GM12878 (cell line): ENCODE measurements around the gene TEDC1. TPM values are rescaled to one million over a fixed set of nuclear protein-coding genes. Genes with fewer than 3 reads are reported as not detected.

Source experiments
- ATAC-seq: fragments of 200-7000 bp; cut with Tn5 transposase; 3 replicates; pipeline ENCODE4 v1.9.1; 2020; ENCODE audit warnings: mild to moderate bottlenecking, moderate library complexity
- BruUV-seq: library from RNA; stranded (reverse); fragments of 400-500 nt; replicated peaks from 2 replicates; lab custom pipeline; 2021; lab: Mats Ljungman, UMichigan
- CTCF ChIA-PET: fragments of 300-600 bp; sonication (Branson Sonifier 250); formaldehyde crosslinking; extraction: SDS; loops from one replicate; lab custom pipeline; 2021; ENCODE audit warnings: inconsistent platforms; lab: Yijun Ruan, JAX
- POLR2A ChIA-PET: fragments of 350-600 bp; formaldehyde crosslinking; extraction: SDS; loops from one replicate; lab custom pipeline; 2021; ENCODE audit warnings: inconsistent platforms; lab: Charles Lee
- RAD21 ChIA-PET: fragments of 300-600 bp; sonication (Branson Sonifier 250); formaldehyde crosslinking; loops from one replicate; lab custom pipeline; 2023; ENCODE audit warnings: antibody characterized with exemption; ENCODE audit not compliant: unreplicated experiment; lab: Charles Lee
- SMC1A ChIA-PET: fragments of 300-600 bp; sonication (Branson Sonifier 250); formaldehyde crosslinking; loops from one replicate; lab custom pipeline; 2023; ENCODE audit not compliant: unreplicated experiment, uncharacterized antibody; lab: Charles Lee
- DNase-seq: peaks from one replicate; pipeline ENCODE4 v3.0.0-alpha.2; 2011; ENCODE audit warnings: low read depth, low spot score
- FAIRE-seq: peaks from 3 replicates; lab custom pipeline; 2011; peaks lifted over from hg19 to GRCh38; lab: Jason Lieb, UNC
- H2AFZ ChIP-seq: 2 replicates; pipeline ENCODE4 v1.6.0; 2011; ENCODE audit warnings: low read depth, low read length, control low read depth; ENCODE audit not compliant: control insufficient read depth
- H3K27ac ChIP-seq: 2 replicates; pipeline ENCODE4 v1.5.1; 2011; ENCODE audit warnings: control low read depth; ENCODE audit not compliant: control insufficient read depth, insufficient read depth
- H3K27me3 ChIP-seq, 2 experiments: replicated peaks in 1 of 2; 2 replicates each; pipeline versions ENCODE4 v1.6.0 to v1.6.1; 2011; ENCODE audit warnings: low read length in 1 of 2; ENCODE audit not compliant: control insufficient read depth in 2 of 2, insufficient read depth in 2 of 2
- H3K36me3 ChIP-seq, 2 experiments: 2 replicates each; pipeline ENCODE4 v1.5.1; 2011; ENCODE audit warnings: low read length in 1 of 2; ENCODE audit not compliant: control insufficient read depth in 2 of 2, insufficient read depth in 2 of 2
- H3K4me1 ChIP-seq: 2 replicates; pipeline ENCODE4 v1.6.1; 2011; ENCODE audit warnings: mild to moderate bottlenecking, low read length, moderate library complexity, mixed read lengths; ENCODE audit not compliant: control insufficient read depth, insufficient read depth
- H3K4me2 ChIP-seq: 2 replicates; pipeline ENCODE4 v1.6.0; 2011; ENCODE audit warnings: control low read depth; ENCODE audit not compliant: control insufficient read depth, insufficient read depth
- H3K4me3 ChIP-seq: fragments of 200-600 bp; sonication (generic); 2 replicates; pipeline ENCODE4 v1.5.1; 2016
- H3K79me2 ChIP-seq: 2 replicates; pipeline ENCODE4 v1.6.0; 2011; ENCODE audit warnings: low read length; ENCODE audit not compliant: control insufficient read depth, insufficient read depth
- H3K9ac ChIP-seq: 2 replicates; pipeline ENCODE4 v1.8.0; 2011; ENCODE audit warnings: low read length, control low read depth, mixed read lengths; ENCODE audit not compliant: control insufficient read depth, insufficient read depth
- H3K9me3 ChIP-seq: replicated peaks from 3 replicates; pipeline ENCODE4 v1.5.1; 2011; ENCODE audit warnings: mild to moderate bottlenecking, low read length; ENCODE audit not compliant: control insufficient read depth, insufficient read depth
- H4K20me1 ChIP-seq: 2 replicates; pipeline ENCODE4 v1.6.0; 2011; ENCODE audit not compliant: control insufficient read depth, insufficient read depth
- CHD1 ChIP-seq: IDR thresholded peaks from 2 replicates; pipeline ENCODE4 v1.6.1; 2012; ENCODE audit warnings: low read depth, low read length, improper control_type of control experiment
- MTA2 ChIP-seq: fragments of 450-650 bp; IDR thresholded peaks from 2 replicates; pipeline ENCODE4 v1.6.1; 2016; ENCODE audit warnings: low read depth, mild to moderate bottlenecking, moderate library complexity
- MTA3 ChIP-seq: IDR thresholded peaks from 2 replicates; pipeline ENCODE4 v1.6.1; 2012; ENCODE audit warnings: low read length, inconsistent platforms, borderline replicate concordance
- MYB ChIP-seq: fragments of 150-350 bp; IDR thresholded peaks from 2 replicates; pipeline ENCODE4 v1.6.1; 2014; ENCODE audit warnings: mild to moderate bottlenecking, low read depth, low read length, borderline replicate concordance
- POLR2A ChIP-seq: IDR thresholded peaks from 2 replicates; pipeline ENCODE4 v1.6.1; 2011; ENCODE audit warnings: low read depth, mild to moderate bottlenecking, low read length
- RAD21 ChIP-seq: IDR thresholded peaks from 2 replicates; pipeline ENCODE4 v1.6.1; 2011; ENCODE audit warnings: mild to moderate bottlenecking, low read depth, low read length, moderate library complexity; ENCODE audit not compliant: insufficient read depth
- TAF1 ChIP-seq: IDR thresholded peaks from 2 replicates; pipeline ENCODE4 v1.6.1; 2011; ENCODE audit warnings: mild to moderate bottlenecking, low read depth, low read length, borderline replicate concordance
- WGBS: methylation state at CpG from one replicate; pipeline ENCODE4 v1.1.6; 2016; ENCODE audit warnings: low lambda C conversion rate; ENCODE audit not compliant: insufficient replicate concordance, insufficient coverage; ENCODE audit errors: missing lambda C conversion rate; 5-methylcytosine and 5-hydroxymethylcytosine counted together
- in situ Hi-C: fragments of 300-500 bp; cut with MboI; formaldehyde crosslinking; loops from 9 replicates; pipeline ENCODE4 v1.14.3; 2018; ENCODE audit warnings: mixed read lengths
- intact Hi-C: fragments of 100-400 bp; cut with micrococcal nuclease; formaldehyde crosslinking; loops from one replicate; pipeline ENCODE4 v1.14.2; 2022; ENCODE audit not compliant: unreplicated experiment
- polyA plus RNA-seq, 11 experiments: library from polyadenylated mRNA; depleted of rRNA in 4 of 11; unstranded in 6 of 11; stranded (reverse) in 5 of 11; fragments of >200 nt; fragmentation: Nextera tagmentation in 4 of 11; fragmentation: Illumina TruSeq in 1 of 11; extraction: Ambion mirVana in 4 of 11; extraction: Trizol in 1 of 11; gene quantifications; 1 replicate in 1 of 11; 2 replicates in 10 of 11; pipeline versions ENCODE4 v1.2.1 to v1.2.3, GENCODE V29; 2011 to 2016; ENCODE audit warnings: inconsistent platforms in 2 of 11, missing spikeins in 2 of 11, low read depth in 1 of 11
- total RNA-seq, 4 experiments: library from RNA; depleted of rRNA in 3 of 4; stranded (reverse); fragments of >200 nt in 3 of 4; fragmentation: Illumina TruSeq in 1 of 4; extraction: Trizol in 1 of 4; gene quantifications; 2 replicates each; pipeline versions ENCODE4 v1.2.1 to v1.2.3, GENCODE V29; 2013 to 2021
- TF ChIP-seq, protein P1 (sequence below): fragments of 150-350 bp; IDR thresholded peaks from 2 replicates; pipeline ENCODE4 v1.6.1; 2014; ENCODE audit warnings: mild to moderate bottlenecking, low read depth, low read length
- TF ChIP-seq, protein P2 (sequence below): IDR thresholded peaks from 2 replicates; pipeline ENCODE4 v1.6.1; 2011; ENCODE audit warnings: borderline replicate concordance, low read depth, mild to moderate bottlenecking, moderate library complexity, mixed read lengths, low read length; ENCODE audit not compliant: insufficient read depth; ENCODE audit errors: extremely low read length

The TEDC1 gene
- total and polyA plus RNA-seq, 10 of the 15 experiments (the other 5 are each of a cell fraction or from before 2014, with no cell fraction given), result 0.19 to 34.2 (median 14.5) TPM

DNA sequence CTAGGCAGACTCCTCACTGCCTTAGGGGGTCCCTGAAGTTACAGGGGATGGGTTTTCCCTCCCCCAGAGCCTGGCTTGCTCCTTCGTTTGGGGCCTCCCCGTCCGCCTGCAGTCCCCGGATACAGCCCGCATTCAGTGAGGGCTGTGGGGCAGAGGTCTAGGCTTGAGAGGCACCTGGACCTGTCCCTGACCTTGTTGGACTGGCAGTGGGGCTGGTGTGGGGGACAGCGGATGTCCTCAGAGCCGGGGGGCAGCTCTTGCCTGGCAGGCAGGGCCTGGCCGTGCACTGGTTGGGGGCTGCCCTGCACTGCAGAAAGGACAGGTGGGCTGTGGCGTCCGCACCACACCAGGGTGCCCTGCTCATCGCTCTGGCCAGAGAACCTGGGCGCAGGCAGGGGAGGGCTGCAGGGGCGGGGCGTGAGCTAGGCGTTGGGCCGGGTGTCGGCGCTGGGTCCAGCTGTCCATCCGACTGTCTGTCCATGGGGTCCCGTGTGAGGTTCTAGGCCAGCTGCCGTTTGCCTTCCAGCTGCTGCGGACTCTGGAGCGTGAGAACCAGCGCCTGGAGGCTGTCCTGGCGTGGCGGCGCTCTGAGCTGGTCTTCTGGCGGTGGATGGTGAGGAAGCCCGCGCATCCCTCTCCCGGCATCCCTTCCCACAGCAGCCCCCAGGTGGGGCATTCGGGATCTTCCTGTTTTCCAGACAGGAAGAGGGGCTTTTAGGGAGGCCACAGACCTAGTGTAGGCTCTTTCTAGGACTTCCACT is 6.0 kb downstream of the TEDC1 start:
- ChIA-PET CTCF (interaction anchor here (1.1 kb wide), 1 partner anchor 16 kb away, joined by 3 read pairs; no protein-coding TSS in a partner anchor), POLR2A (no interaction called here)

More for the DNA sequence above, 6.0 kb downstream of the TEDC1 start:
- no peaks in the 10 kb centered on the region for H4K20me1 ChIP-seq
- no peak overlapping the region for H2AFZ ChIP-seq
- intact Hi-C loops (no loop called here), in situ Hi-C loops (no loop called here)
- H3K4me1 ChIP-seq, result peaks cover 4% of the 10 kb centered on the region
- H3K36me3 ChIP-seq, result no peaks in the 10 kb centered on the region; a peak in 1 of 4 replicates
- SMC1A ChIA-PET, result no interaction called here
- H3K79me2 ChIP-seq, result peaks cover 2% of the 10 kb centered on the region
- no peak for TF ChIP-seq CHD1
- no peak for TF ChIP-seq RAD21
- TF ChIP-seq, protein P1, sequence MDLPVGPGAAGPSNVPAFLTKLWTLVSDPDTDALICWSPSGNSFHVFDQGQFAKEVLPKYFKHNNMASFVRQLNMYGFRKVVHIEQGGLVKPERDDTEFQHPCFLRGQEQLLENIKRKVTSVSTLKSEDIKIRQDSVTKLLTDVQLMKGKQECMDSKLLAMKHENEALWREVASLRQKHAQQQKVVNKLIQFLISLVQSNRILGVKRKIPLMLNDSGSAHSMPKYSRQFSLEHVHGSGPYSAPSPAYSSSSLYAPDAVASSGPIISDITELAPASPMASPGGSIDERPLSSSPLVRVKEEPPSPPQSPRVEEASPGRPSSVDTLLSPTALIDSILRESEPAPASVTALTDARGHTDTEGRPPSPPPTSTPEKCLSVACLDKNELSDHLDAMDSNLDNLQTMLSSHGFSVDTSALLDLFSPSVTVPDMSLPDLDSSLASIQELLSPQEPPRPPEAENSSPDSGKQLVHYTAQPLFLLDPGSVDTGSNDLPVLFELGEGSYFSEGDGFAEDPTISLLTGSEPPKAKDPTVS, result no peak
- TF ChIP-seq MYB, result no peak
- no peak for TF ChIP-seq TAF1
- TF ChIP-seq MTA3, result no peak
- TF ChIP-seq, protein P2, sequence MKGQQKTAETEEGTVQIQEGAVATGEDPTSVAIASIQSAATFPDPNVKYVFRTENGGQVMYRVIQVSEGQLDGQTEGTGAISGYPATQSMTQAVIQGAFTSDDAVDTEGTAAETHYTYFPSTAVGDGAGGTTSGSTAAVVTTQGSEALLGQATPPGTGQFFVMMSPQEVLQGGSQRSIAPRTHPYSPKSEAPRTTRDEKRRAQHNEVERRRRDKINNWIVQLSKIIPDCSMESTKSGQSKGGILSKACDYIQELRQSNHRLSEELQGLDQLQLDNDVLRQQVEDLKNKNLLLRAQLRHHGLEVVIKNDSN, result no peak
- peak; percentile 0; the same call in 1 of the 2 replicates for TF ChIP-seq POLR2A
- TF ChIP-seq MTA2, result no peak
- H3K27ac ChIP-seq, result no peak overlapping the region
- no peaks in the 10 kb centered on the region for H3K27me3 ChIP-seq
- RAD21 ChIA-PET, result no interaction called here
- no TSS peak for BruUV-seq
- WGBS, result 95% methylated on average over 32 of the region's 32 CpGs
- H3K9ac ChIP-seq, result no peak overlapping the region
- FAIRE-seq, result no peak
- H3K4me2 ChIP-seq, result no peak overlapping the region
- no peaks in the 10 kb centered on the region for H3K9me3 ChIP-seq
- no peak for DNase-seq
- ATAC-seq, result no peak
- no peak overlapping the region for H3K4me3 ChIP-seq
